22Rv1 (cell line): Measurements from ENCODE around the gene SLIT3.

ENCODE experiments used
- H3K27ac ChIP-seq: fragments of 450-650 bp; 2 replicates; pipeline ENCODE4 v1.5.1; 2017
- CTCF ChIP-seq: fragments of 450-650 bp; IDR thresholded peaks from 2 replicates; pipeline ENCODE4 v1.5.1; 2017; ENCODE audit warnings: mild to moderate bottlenecking
- ZFX ChIP-seq: fragments of 450-650 bp; IDR thresholded peaks from 2 replicates; pipeline ENCODE4 v1.6.1; 2017; ENCODE audit warnings: antibody characterized with exemption, borderline replicate concordance

The SLIT3 gene

GRCh38 chr5:169289520-169289919 lies 11.4 kb downstream of the SLIT3 start:
- no peak overlapping the region for H3K27ac ChIP-seq
- TF ChIP-seq CTCF (no peak), ZFX (no peak)

- TF ChIP-seq ZFX: no peak
- no peak for TF ChIP-seq CTCF
- no peak overlapping the region for H3K27ac ChIP-seq
Observed at GRCh38 chr5:169288066-169288930, 12.6 kb downstream of the SLIT3 start.

- H3K27ac ChIP-seq: no peak overlapping the region
- TF ChIP-seq ZFX (no peak), CTCF (no peak)
Observed at GRCh38 chr5:169287529-169287928, 13.4 kb downstream of the SLIT3 start.

GRCh38 chr5:169286572-169287300 lies 14.2 kb downstream of the SLIT3 start:
- TF ChIP-seq ZFX (no peak), CTCF (no peak)
- no peak overlapping the region for H3K27ac ChIP-seq

- no peak overlapping the region for H3K27ac ChIP-seq
- TF ChIP-seq ZFX: no peak
- no peak for TF ChIP-seq CTCF
Observed at GRCh38 chr5:169283887-169284286, 17.1 kb downstream of the SLIT3 start.

GRCh38 chr5:169281625-169282024 lies 19.3 kb downstream of the SLIT3 start:
- H3K27ac ChIP-seq: no peak overlapping the region
- TF ChIP-seq CTCF (no peak), ZFX (no peak)

GRCh38 chr5:169280696-169281095 lies 20.2 kb downstream of the SLIT3 start:
- no peak for TF ChIP-seq ZFX
- no peak for TF ChIP-seq CTCF
- no peak overlapping the region for H3K27ac ChIP-seq
